ENCODE data around the gene PSMB3. TPM values are rescaled to one million over a fixed set of nuclear protein-coding genes. Genes with fewer than 3 reads are reported as not detected.
"Not testable (repeated sequence)": the region's sequence is repeated elsewhere in the genome, so short reads cannot be mapped to it uniquely, and the experiment has no call there.

The PSMB3 gene
- total RNA-seq, 2 donors from 2014 or later: 68.2 to 99.2 TPM

GRCh38 chr17:38725066-38725465 is 27.5 kb upstream of the PSMB3 start:
- TF ChIP-seq POLR2A (IDR thresholded peaks at IDR 0.05) (no peak), CTCF (IDR thresholded peaks at IDR 0.05) (no peak)
- Histone ChIP-seq H3K4me1 (peaks cover 10% of the 10 kb centered on the region), H3K36me3 (replicated peaks in 1 of 2; ENCODE audit: insufficient read depth in 1 of 2, low read depth in 2 of 2) (peaks cover 0 to 3% of the 10 kb centered on the region in 2 donors), H3K27ac (no peak overlapping the region), H3K4me3 (no peak overlapping the region), H3K27me3 (no peaks in the 10 kb centered on the region), H3K9me3 (no peaks in the 10 kb centered on the region)
- no peak for DNase-seq
- intact Hi-C loops (cut with DNase I): no loop called here
- WGBS, 2 donors: 84 to 85% methylated on average over 9 to 10 of the region's 10 CpGs
- ATAC-seq: no peak

- H3K27me3 ChIP-seq; H3K36me3 ChIP-seq (replicated peaks in 1 of 2; ENCODE audit: insufficient read depth in 1 of 2, low read depth in 2 of 2); H3K27ac ChIP-seq; H3K4me3 ChIP-seq; H3K9me3 ChIP-seq; DNase-seq; ATAC-seq; intact Hi-C loops (cut with DNase I): not testable (repeated sequence)
- peaks cover 14% of the 10 kb centered on the region for H3K4me1 ChIP-seq
- 20 to 60% methylated on average over 1 to 6 of the region's 8 CpGs for WGBS, 2 donors
These were observed 26.4 kb upstream of the PSMB3 start for GRCh38 chr17:38726145-38726544.

DNA sequence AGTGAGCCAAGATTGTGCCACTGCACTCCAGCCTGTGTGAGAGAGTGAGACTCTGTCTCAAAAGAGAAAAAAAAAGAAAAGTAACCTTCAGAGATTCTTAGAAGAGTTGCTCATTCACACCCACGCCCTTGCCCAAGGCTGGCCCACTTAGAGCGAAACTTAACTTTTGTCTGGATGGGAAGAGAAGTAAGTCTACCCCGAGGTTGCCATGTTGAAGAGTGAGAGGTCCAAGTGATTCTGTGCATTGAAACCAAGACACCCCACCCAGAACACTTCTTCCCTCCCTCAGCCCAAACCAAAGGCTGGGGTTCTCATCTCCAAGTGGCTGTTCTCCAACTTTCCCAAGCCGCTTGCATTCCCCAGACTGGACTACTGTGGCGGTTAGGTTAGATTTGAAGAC is 24.8 kb upstream of the PSMB3 start:
- intact Hi-C loops (cut with DNase I): no loop called here
- Histone ChIP-seq H3K27me3 (no peaks in the 10 kb centered on the region), H3K27ac (no peak overlapping the region), H3K9me3 (no peaks in the 10 kb centered on the region), H3K4me1 (peaks cover 30% of the 10 kb centered on the region), H3K36me3 (replicated peaks in 1 of 2; ENCODE audit: insufficient read depth in 1 of 2, low read depth in 2 of 2) (no peaks in the 10 kb centered on the region), H3K4me3 (no peak overlapping the region)
- no peak for TF ChIP-seq CTCF (IDR thresholded peaks at IDR 0.05)
- TF ChIP-seq POLR2A (IDR thresholded peaks at IDR 0.05): no peak
- ATAC-seq (no peak), DNase-seq (no peak)
- WGBS, 2 donors: 79 to 90% methylated on average over 5 of the region's 5 CpGs

DNA sequence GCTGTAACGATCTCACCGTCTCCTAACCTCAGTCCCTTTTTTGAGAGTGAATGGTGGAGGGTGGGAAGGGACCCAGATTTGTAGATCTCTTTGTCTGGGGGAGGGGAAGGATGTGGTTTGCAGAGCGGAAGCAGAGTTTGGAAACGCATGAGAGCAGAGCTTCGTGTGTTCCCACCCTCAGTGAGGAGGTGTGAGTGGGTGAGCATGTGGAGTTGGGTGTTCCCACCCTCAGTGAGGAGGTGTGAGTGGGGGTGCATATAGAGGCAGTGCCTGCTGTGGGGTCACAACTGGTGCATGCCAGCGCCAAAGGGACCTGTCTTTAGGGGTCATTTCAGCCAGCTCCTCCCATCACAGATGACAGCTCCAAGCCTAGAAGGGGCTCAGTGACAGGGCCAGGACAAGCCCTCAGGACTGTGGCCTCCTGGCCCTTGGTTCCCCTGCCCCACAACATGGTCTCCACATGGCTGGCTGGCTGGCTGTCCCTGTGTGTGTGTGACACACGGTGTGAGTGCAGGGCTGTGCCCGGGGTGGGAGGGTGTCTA is 24.2 kb upstream of the PSMB3 start:
- WGBS, 2 donors: 51 to 84% methylated on average over 7 of the region's 8 CpGs
- intact Hi-C loops (cut with DNase I): no loop called here

GRCh38 chr17:38729368-38729885 is 23.1 kb upstream of the PSMB3 start:
- H3K4me3 ChIP-seq: peak overlapping the region in 1 of 2 donors; percentile 25
- WGBS, 2 donors: 23 to 28% methylated on average over 14 of the region's 14 CpGs
- H3K9me3 ChIP-seq: no peaks in the 10 kb centered on the region
- no peaks in the 10 kb centered on the region for H3K27me3 ChIP-seq
- TF ChIP-seq CTCF (IDR thresholded peaks at IDR 0.05) (no peak), POLR2A (IDR thresholded peaks at IDR 0.05) (no peak)
- ATAC-seq (no peak), DNase-seq (no peak)
- intact Hi-C loops (cut with DNase I): no loop called here
- no peaks in the 10 kb centered on the region for H3K36me3 ChIP-seq (replicated peaks in 1 of 2; ENCODE audit: insufficient read depth in 1 of 2, low read depth in 2 of 2)
- H3K27ac ChIP-seq: peak overlapping the region; percentile 87 to 97 (median 96)
- peaks cover 46% of the 10 kb centered on the region for H3K4me1 ChIP-seq

More for the DNA sequence above, 24.2 kb upstream of the PSMB3 start:
- H3K36me3 ChIP-seq (replicated peaks in 1 of 2; ENCODE audit: insufficient read depth in 1 of 2, low read depth in 2 of 2): no peaks in the 10 kb centered on the region
- ATAC-seq: no peak
- H3K27ac ChIP-seq: no peak overlapping the region
- no peak overlapping the region for H3K4me3 ChIP-seq
- H3K27me3 ChIP-seq: no peaks in the 10 kb centered on the region
- no peaks in the 10 kb centered on the region for H3K9me3 ChIP-seq
- DNase-seq: no peak
- TF ChIP-seq CTCF (IDR thresholded peaks at IDR 0.05) (no peak), POLR2A (IDR thresholded peaks at IDR 0.05) (no peak)
- H3K4me1 ChIP-seq: peaks cover 36% of the 10 kb centered on the region
